GM12874 (cell line): ENCODE results near the gene STEAP3.

Experiments
- CTCF ChIP-seq: IDR thresholded peaks from 2 replicates; pipeline ENCODE4 v1.5.1; 2011; ENCODE audit warnings: low read depth, mild to moderate bottlenecking, control low read depth, low read length, moderate library complexity; ENCODE audit not compliant: insufficient read depth

STEAP3 gene

DNA sequence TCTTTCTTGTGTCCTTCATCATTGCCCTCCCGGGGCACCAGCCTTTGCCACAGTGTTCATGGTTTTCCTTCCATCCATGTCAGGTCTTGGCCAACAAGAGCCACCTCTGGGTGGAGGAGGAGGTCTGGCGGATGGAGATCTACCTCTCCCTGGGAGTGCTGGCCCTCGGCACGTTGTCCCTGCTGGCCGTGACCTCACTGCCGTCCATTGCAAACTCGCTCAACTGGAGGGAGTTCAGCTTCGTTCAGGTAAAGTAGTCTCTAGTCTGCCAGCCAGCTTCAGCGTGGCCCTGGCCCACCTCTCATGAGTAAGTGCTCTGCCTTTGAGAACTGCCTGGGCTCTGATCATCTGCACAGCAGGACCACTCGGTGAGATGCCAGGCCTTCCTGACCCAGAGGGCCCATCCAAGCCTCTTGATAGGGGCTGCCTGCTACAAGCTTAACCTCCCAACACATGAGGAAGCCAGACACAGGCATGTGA is 31.0 kb downstream of the STEAP3 start:
- no peak for TF ChIP-seq CTCF

- TF ChIP-seq CTCF = no peak
These were observed 32.3 kb downstream of the STEAP3 start for GRCh38 chr2:119255760-119256581.

DNA sequence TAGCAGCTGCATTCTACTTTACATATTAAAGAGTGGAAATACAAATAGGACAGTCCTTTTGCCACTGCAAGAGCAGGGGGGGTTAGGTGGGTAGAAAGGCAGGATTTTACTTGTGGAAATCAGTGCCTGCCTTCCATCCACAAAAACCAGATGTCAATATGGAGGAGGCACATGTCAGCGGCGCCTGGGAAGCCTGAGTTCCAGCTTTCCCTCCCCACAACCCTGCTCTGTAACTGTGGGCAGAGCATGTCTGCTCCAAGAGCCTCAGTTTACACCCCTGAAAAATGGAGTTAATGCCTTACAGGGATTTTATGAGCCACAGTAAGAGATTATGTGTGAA is 32.9 kb downstream of the STEAP3 start:
- TF ChIP-seq CTCF = no peak

GRCh38 chr2:119257198-119257597 is 33.6 kb downstream of the STEAP3 start:
- no peak for TF ChIP-seq CTCF

GRCh38 chr2:119259296-119259860 is 35.7 kb downstream of the STEAP3 start:
- TF ChIP-seq CTCF = no peak

- TF ChIP-seq CTCF = no peak
These were observed 37.2 kb downstream of the STEAP3 start for GRCh38 chr2:119260646-119261492.
